NCI-H524 treated with DMSO at 0.1 percent for 48 hours (cell line): Measurements from ENCODE around the gene ABHD17B.

Experiments
- DNase-seq: peaks from one replicate; lab custom pipeline; 2025; lab: John Stamatoyannopoulos, UW

The ABHD17B gene

GRCh38 chr9:71819115-71819739, 91.8 kb downstream of the ABHD17B start:
- DNase-seq = no peak

- no peak for DNase-seq
Observed at GRCh38 chr9:71816916-71817451, 94.0 kb downstream of the ABHD17B start.
